IPS DF 6.9 (cell line): ENCODE data around the gene APLP2.
"Not testable (repeated sequence)": the region's sequence is repeated elsewhere in the genome, so short reads cannot be mapped to it uniquely, and the experiment has no call there.

Experiments
- DNase-seq: peaks from one replicate; pipeline ENCODE4 v3.0.0-alpha.2; 2013; ENCODE audit warnings: low read depth, low spot score
- H3K27ac ChIP-seq: one replicate; pipeline ENCODE4 v1.5.1; 2013; ENCODE audit warnings: low read length, control low read depth
- H3K27me3 ChIP-seq: 2 replicates; pipeline ENCODE4 v1.6.1; 2013; ENCODE audit warnings: mild to moderate bottlenecking, low read length; ENCODE audit not compliant: control insufficient read depth, insufficient read depth
- H3K36me3 ChIP-seq: 2 replicates; pipeline ENCODE4 v1.6.1; 2013; ENCODE audit warnings: low read length; ENCODE audit not compliant: control insufficient read depth, insufficient read depth
- H3K4me1 ChIP-seq: 2 replicates; pipeline ENCODE4 v1.6.1; 2013; ENCODE audit warnings: low read length; ENCODE audit not compliant: control insufficient read depth, insufficient read depth
- H3K4me3 ChIP-seq: 2 replicates; pipeline ENCODE4 v1.5.1; 2013; ENCODE audit warnings: mild to moderate bottlenecking, low read length
- H3K9me3 ChIP-seq: 2 replicates; pipeline ENCODE4 v1.6.1; 2013; ENCODE audit warnings: low read length, inconsistent platforms; ENCODE audit not compliant: control insufficient read depth, insufficient read depth
- WGBS: extraction: QIAGEN DNeasy Blood & Tissue Kit; methylation state at CpG from one replicate; pipeline ENCODE4 v1.1.7; 2013; ENCODE audit warnings: mixed read lengths, missing lambda C conversion rate; ENCODE audit not compliant: insufficient read length, insufficient coverage; 5-methylcytosine and 5-hydroxymethylcytosine counted together

The APLP2 gene

GRCh38 chr11:130088217-130088616 lies 18.5 kb downstream of the APLP2 start:
- H3K36me3 ChIP-seq, result peaks cover 2% of the 10 kb centered on the region; the same call in 1 of the 2 replicates
- peaks cover 3% of the 10 kb centered on the region for H3K4me1 ChIP-seq
- no peak for DNase-seq
- H3K27me3 ChIP-seq, result no peaks in the 10 kb centered on the region
- H3K9me3 ChIP-seq, result no peaks in the 10 kb centered on the region
- no peak overlapping the region for H3K27ac ChIP-seq
- WGBS, result no CpG with 5 or more reads among the region's 2 CpGs
- no peak overlapping the region for H3K4me3 ChIP-seq

- H3K27me3 ChIP-seq, result no peaks in the 10 kb centered on the region
- no peak for DNase-seq
- no peak overlapping the region for H3K27ac ChIP-seq
- no peak overlapping the region for H3K4me3 ChIP-seq
- H3K4me1 ChIP-seq, result peaks cover 3% of the 10 kb centered on the region
- H3K9me3 ChIP-seq, result no peaks in the 10 kb centered on the region
- H3K36me3 ChIP-seq, result peaks cover 2% of the 10 kb centered on the region; the same call in 1 of the 2 replicates
- WGBS, result no CpG with 5 or more reads among the region's 9 CpGs
Observed at GRCh38 chr11:130088919-130089673, 19.4 kb downstream of the APLP2 start.

- peaks cover 3% of the 10 kb centered on the region for H3K4me1 ChIP-seq
- WGBS, result no CpG with 5 or more reads among the region's 5 CpGs
- no peaks in the 10 kb centered on the region for H3K9me3 ChIP-seq
- H3K4me3 ChIP-seq, result no peak overlapping the region
- H3K27me3 ChIP-seq, result no peaks in the 10 kb centered on the region
- H3K36me3 ChIP-seq, result peaks cover 2% of the 10 kb centered on the region; the same call in 1 of the 2 replicates
- no peak overlapping the region for H3K27ac ChIP-seq
- DNase-seq, result no peak
Observed at GRCh38 chr11:130089674-130090073, 20.0 kb downstream of the APLP2 start.

GRCh38 chr11:130090517-130090916 lies 20.8 kb downstream of the APLP2 start:
- not testable (repeated sequence) for H3K9me3 ChIP-seq, H3K27me3 ChIP-seq, DNase-seq, H3K4me3 ChIP-seq, H3K4me1 ChIP-seq, H3K36me3 ChIP-seq, H3K27ac ChIP-seq
- no CpG with 5 or more reads among the region's 16 CpGs for WGBS

GRCh38 chr11:130091169-130091568 lies 21.5 kb downstream of the APLP2 start:
- H3K4me3 ChIP-seq, DNase-seq, H3K9me3 ChIP-seq, H3K4me1 ChIP-seq, H3K36me3 ChIP-seq, H3K27ac ChIP-seq, H3K27me3 ChIP-seq: not testable (repeated sequence)
- no CpG with 5 or more reads among the region's 36 CpGs for WGBS

GRCh38 chr11:130092661-130093060 lies 23.0 kb downstream of the APLP2 start:
- WGBS, result no CpG with 5 or more reads among the region's 4 CpGs
- Histone ChIP-seq H3K27me3 (no peaks in the 10 kb centered on the region), H3K4me1 (peaks cover 3% of the 10 kb centered on the region; the same call in 1 of the 2 replicates), H3K9me3 (no peaks in the 10 kb centered on the region), H3K27ac (no peak overlapping the region), H3K4me3 (no peak overlapping the region), H3K36me3 (peaks cover 2% of the 10 kb centered on the region; the same call in 1 of the 2 replicates)
- DNase-seq, result no peak

- Histone ChIP-seq H3K27ac (no peak overlapping the region), H3K36me3 (no peaks in the 10 kb centered on the region), H3K27me3 (no peaks in the 10 kb centered on the region), H3K4me1 (no peaks in the 10 kb centered on the region), H3K4me3 (no peak overlapping the region), H3K9me3 (no peaks in the 10 kb centered on the region)
- no peak for DNase-seq
- WGBS, result no CpG with 5 or more reads among the region's 4 CpGs
Observed at GRCh38 chr11:130094614-130095013, 24.9 kb downstream of the APLP2 start.

GRCh38 chr11:130095326-130095725 lies 25.6 kb downstream of the APLP2 start:
- Histone ChIP-seq H3K9me3 (no peaks in the 10 kb centered on the region), H3K4me3 (no peak overlapping the region)
- WGBS, result no CpG with 5 or more reads among the region's 1 CpG

GRCh38 chr11:130096042-130096441 lies 26.3 kb downstream of the APLP2 start:
- no peak overlapping the region for H3K4me3 ChIP-seq
- no peak for DNase-seq
- H3K36me3 ChIP-seq, result no peaks in the 10 kb centered on the region
- WGBS, result no CpG with 5 or more reads among the region's 2 CpGs
- H3K27me3 ChIP-seq, result no peaks in the 10 kb centered on the region
- no peaks in the 10 kb centered on the region for H3K9me3 ChIP-seq
- H3K27ac ChIP-seq, result no peak overlapping the region
- H3K4me1 ChIP-seq, result no peaks in the 10 kb centered on the region

More at GRCh38 chr11:130095326-130095725, 25.6 kb downstream of the APLP2 start:
- H3K36me3 ChIP-seq, result no peaks in the 10 kb centered on the region
- no peaks in the 10 kb centered on the region for H3K27me3 ChIP-seq
- H3K27ac ChIP-seq, result no peak overlapping the region
- DNase-seq, result no peak
- no peaks in the 10 kb centered on the region for H3K4me1 ChIP-seq

- Histone ChIP-seq H3K4me3 (no peak overlapping the region), H3K9me3 (no peaks in the 10 kb centered on the region), H3K27ac (no peak overlapping the region), H3K4me1 (no peaks in the 10 kb centered on the region), H3K27me3 (no peaks in the 10 kb centered on the region), H3K36me3 (no peaks in the 10 kb centered on the region)
- WGBS, result 100% methylated on average over 1 of the region's 2 CpGs
- DNase-seq, result no peak
Observed at GRCh38 chr11:130096823-130097222, 27.1 kb downstream of the APLP2 start.

GRCh38 chr11:130097285-130097684 lies 27.6 kb downstream of the APLP2 start:
- H3K4me1 ChIP-seq, result no peaks in the 10 kb centered on the region
- WGBS, result no CpG with 5 or more reads among the region's 4 CpGs
- H3K27ac ChIP-seq, result no peak overlapping the region
- H3K27me3 ChIP-seq, result no peaks in the 10 kb centered on the region
- H3K9me3 ChIP-seq, result no peaks in the 10 kb centered on the region
- H3K36me3 ChIP-seq, result no peaks in the 10 kb centered on the region
- H3K4me3 ChIP-seq, result no peak overlapping the region
- DNase-seq, result no peak
